ENCODE measurements around the gene MAP4K5.
A peak's percentile ranks its signal among the peaks of the same experiment; 100 is the strongest.

The MAP4K5 gene

DNA sequence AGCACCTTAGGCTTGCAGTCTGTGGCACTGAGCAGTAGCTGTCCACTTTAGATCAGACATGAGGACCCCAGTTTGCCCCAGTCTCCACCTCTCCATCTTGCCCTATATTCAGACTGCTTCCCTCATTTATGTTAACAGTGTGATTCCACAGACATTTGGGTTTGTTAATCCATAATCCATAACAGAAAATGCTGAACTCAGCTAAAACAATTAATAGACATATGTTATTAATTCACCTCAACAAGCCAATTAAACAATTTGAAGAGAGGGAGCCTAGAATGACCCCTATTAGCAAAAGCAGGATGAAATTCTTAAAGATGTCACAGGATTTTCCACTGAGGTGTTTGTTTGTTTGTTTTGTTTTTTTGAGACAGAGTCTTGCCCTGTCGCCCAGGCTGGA, 144.8 kb downstream of the MAP4K5 start:
- Mint-ChIP-seq H3K4me1 (peaks cover 12% of the 10 kb centered on the region), H3K36me3 (ENCODE audit: low read depth) (no peaks in the 10 kb centered on the region), H3K9me3 (no peaks in the 10 kb centered on the region), H3K27ac (no peak overlapping the region), H3K27me3 (ENCODE audit: low read depth) (no peaks in the 10 kb centered on the region), H3K4me3 (no peak overlapping the region)
- TF ChIP-seq, protein P1, sequence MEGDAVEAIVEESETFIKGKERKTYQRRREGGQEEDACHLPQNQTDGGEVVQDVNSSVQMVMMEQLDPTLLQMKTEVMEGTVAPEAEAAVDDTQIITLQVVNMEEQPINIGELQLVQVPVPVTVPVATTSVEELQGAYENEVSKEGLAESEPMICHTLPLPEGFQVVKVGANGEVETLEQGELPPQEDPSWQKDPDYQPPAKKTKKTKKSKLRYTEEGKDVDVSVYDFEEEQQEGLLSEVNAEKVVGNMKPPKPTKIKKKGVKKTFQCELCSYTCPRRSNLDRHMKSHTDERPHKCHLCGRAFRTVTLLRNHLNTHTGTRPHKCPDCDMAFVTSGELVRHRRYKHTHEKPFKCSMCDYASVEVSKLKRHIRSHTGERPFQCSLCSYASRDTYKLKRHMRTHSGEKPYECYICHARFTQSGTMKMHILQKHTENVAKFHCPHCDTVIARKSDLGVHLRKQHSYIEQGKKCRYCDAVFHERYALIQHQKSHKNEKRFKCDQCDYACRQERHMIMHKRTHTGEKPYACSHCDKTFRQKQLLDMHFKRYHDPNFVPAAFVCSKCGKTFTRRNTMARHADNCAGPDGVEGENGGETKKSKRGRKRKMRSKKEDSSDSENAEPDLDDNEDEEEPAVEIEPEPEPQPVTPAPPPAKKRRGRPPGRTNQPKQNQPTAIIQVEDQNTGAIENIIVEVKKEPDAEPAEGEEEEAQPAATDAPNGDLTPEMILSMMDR (IDR thresholded peaks at IDR 0.05; ENCODE audit: unreplicated experiment in 3 of 3), result no peak

DNA sequence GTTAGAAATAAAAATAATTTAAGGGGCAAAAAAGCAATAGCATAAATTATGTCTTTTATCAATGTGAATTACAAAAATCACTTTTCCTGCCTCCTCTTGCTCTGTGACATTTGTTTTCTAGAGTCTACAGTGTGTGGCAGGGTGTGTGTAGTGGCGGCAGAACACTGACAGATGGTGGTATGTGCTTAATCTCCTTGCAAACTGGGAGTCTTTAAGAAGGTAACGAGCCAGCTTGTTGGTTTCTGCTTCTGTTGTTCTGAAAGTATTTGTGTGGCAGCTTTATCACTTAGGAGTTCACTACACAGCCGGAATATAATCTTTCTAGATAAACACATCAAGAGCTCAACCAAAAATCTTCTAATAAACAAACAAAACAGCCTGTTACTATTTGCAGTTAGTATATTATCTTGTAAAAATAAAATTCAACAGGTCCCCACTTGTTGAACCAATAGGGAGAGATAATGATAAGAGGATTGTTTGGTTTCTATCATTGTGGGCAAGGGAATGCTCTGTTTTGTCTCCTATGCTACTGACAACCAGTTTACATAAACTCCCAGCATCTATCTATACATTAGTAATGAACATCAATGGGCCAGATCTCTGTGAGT, 148.6 kb downstream of the MAP4K5 start:
- Mint-ChIP-seq H3K27ac (peak overlapping the region in 2 of 3 experiments; percentile 42 to 62), H3K36me3 (ENCODE audit: low read depth) (no peaks in the 10 kb centered on the region), H3K27me3 (ENCODE audit: low read depth) (no peaks in the 10 kb centered on the region), H3K4me3 (no peak overlapping the region), H3K4me1 (peaks cover 12% of the 10 kb centered on the region), H3K9me3 (no peaks in the 10 kb centered on the region)
- TF ChIP-seq, protein P1 (IDR thresholded peaks at IDR 0.05; ENCODE audit: unreplicated experiment in 3 of 3), result no peak

DNA sequence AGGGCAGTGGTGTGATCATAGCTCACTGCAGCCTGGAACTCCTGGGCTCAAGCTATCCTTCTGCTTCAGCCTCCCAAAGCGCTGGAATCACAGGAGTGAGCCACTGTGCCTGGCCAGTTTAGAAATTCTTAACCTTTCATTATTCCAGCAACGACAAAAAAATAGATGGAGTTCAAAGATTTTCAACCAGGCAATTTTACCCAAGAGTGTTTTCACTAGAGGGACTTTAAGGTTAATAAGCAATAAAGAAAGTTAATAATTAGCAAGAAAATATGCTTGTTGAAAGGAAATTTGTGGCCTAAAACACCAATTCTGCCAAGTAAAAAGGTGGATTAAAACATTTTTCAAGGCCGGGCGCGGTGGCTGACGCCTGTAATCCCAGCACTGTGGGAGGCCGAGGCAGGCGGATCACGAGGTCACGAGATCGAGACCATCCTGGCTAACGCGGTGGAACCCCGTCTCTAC, 150.5 kb downstream of the MAP4K5 start:
- Mint-ChIP-seq H3K36me3 (ENCODE audit: low read depth) (no peaks in the 10 kb centered on the region), H3K27ac (peak overlapping the region; percentile 37 to 80 (median 64)), H3K4me1 (peaks cover 8% of the 10 kb centered on the region), H3K27me3 (ENCODE audit: low read depth) (no peaks in the 10 kb centered on the region), H3K9me3 (no peaks in the 10 kb centered on the region), H3K4me3 (no peak overlapping the region)
- TF ChIP-seq, protein P1 (IDR thresholded peaks at IDR 0.05; ENCODE audit: unreplicated experiment in 3 of 3), result no peak

DNA sequence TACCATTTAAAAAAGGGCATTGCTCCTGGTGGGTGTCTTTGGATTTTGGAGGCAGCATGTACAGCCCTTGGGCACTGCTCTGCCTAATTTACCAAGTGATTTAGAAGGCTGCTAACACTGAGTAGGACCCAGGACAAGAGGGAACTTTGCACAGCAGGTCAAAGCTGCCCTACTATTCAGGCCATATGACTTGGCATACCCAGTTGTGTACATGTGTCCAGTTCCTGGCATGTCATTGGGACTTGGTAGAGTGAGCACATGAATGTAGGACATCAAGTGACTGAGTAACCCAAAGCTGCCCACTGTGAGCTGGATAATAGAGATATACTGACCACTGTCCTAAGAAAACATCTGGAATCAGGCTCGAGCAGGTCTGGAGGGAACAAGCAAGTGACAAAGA, 151.4 kb downstream of the MAP4K5 start:
- no peaks in the 10 kb centered on the region for H3K9me3 Mint-ChIP-seq
- peak overlapping the region in 1 of 3 experiments; percentile 80 for H3K27ac Mint-ChIP-seq
- no peak overlapping the region for H3K4me3 Mint-ChIP-seq
- H3K4me1 Mint-ChIP-seq, result peaks cover 8% of the 10 kb centered on the region
- H3K27me3 Mint-ChIP-seq (ENCODE audit: low read depth), result no peaks in the 10 kb centered on the region
- no peaks in the 10 kb centered on the region for H3K36me3 Mint-ChIP-seq (ENCODE audit: low read depth)
- TF ChIP-seq, protein P1 (IDR thresholded peaks at IDR 0.05; ENCODE audit: unreplicated experiment in 3 of 3), result no peak

DNA sequence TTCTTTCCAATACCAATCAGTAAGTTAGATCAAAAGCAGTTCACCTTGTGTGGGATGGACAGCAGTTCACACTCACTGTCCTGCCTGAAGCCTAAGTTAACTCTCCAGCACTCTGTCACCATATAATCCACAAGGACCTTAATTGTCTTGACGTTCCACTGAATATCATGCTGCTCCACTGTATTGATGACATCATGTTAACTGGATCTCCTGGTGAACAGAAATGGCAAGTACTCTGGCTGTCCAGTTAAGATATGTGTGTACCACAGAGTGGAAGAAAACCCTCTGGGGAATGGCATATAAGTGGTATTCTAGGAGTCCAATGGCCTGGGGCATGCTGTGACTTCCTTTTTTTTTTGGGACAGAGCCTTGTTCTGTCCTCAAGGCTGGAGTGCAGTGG, 151.9 kb downstream of the MAP4K5 start:
- Mint-ChIP-seq H3K36me3 (ENCODE audit: low read depth) (no peaks in the 10 kb centered on the region), H3K27ac (no peak overlapping the region), H3K4me3 (no peak overlapping the region), H3K27me3 (ENCODE audit: low read depth) (no peaks in the 10 kb centered on the region), H3K4me1 (peaks cover 8% of the 10 kb centered on the region), H3K9me3 (no peaks in the 10 kb centered on the region)
- TF ChIP-seq, protein P1 (IDR thresholded peaks at IDR 0.05; ENCODE audit: unreplicated experiment in 3 of 3), result no peak

DNA sequence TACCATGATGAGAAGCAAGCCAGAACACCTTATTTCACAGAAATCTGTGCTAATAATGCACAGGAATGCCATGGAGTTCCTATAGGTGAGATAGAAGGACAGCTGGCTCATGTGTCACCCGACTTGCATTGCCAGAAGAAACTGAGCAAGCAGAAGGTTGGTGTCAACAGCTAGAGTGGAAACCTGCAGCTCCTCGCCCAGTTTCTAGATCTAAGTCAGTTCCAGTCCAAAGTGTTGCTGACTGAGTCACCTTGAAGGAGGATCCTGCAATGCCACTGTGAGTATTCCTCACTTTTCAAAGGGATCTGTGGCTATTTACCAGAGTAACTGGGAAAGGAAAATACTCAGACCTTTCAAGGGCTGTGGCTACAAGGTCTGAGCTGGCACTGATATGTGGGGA, 152.8 kb downstream of the MAP4K5 start:
- H3K27me3 Mint-ChIP-seq (ENCODE audit: low read depth), result no peaks in the 10 kb centered on the region
- TF ChIP-seq, protein P1 (IDR thresholded peaks at IDR 0.05; ENCODE audit: unreplicated experiment in 3 of 3), result no peak
- H3K36me3 Mint-ChIP-seq (ENCODE audit: low read depth), result no peaks in the 10 kb centered on the region
- no peaks in the 10 kb centered on the region for H3K9me3 Mint-ChIP-seq
- no peak overlapping the region for H3K4me3 Mint-ChIP-seq
- peaks cover 8% of the 10 kb centered on the region for H3K4me1 Mint-ChIP-seq
- no peak overlapping the region for H3K27ac Mint-ChIP-seq

Data from nephron (organoid).